Right lung (tissue), 5 donors: ENCODE results near the gene FRMD1. TPM values are rescaled to one million over a fixed set of nuclear protein-coding genes. Genes with fewer than 3 reads are reported as not detected.
"Not testable (repeated sequence)": the region's sequence is repeated elsewhere in the genome, so short reads cannot be mapped to it uniquely, and the experiment has no call there.

Source experiments
- DNase-seq, 2 donors: peaks; one replicate each; pipeline ENCODE4 v3.0.0-alpha.2; 2013
- polyA plus RNA-seq, 5 donors: library from polyadenylated mRNA; unstranded; fragments of 120-200 nt; gene quantifications; one replicate each; pipeline versions ENCODE4 v1.2.1 to v1.2.3, GENCODE V29; 2013; ENCODE audit warnings: inconsistent platforms in 1 of 5, low replicate concordance in 1 of 5; ENCODE audit not compliant: insufficient read length in 5 of 5, insufficient read depth in 1 of 5

FRMD1 gene
- polyA plus RNA-seq, 5 donors: 2.3 to 7.2 (median 5.3) TPM

GRCh38 chr6:168080393-168081077 lies 1.5 kb upstream of the FRMD1 start:
- DNase-seq: no peak

GRCh38 chr6:168078175-168078942 lies 653 bp downstream of the FRMD1 start:
- DNase-seq: no peak

GRCh38 chr6:168077401-168077800 lies 1.6 kb downstream of the FRMD1 start:
- DNase-seq: not testable (repeated sequence)

GRCh38 chr6:168075787-168076202 lies 3.2 kb downstream of the FRMD1 start:
- no peak for DNase-seq

GRCh38 chr6:168075216-168075615 lies 3.8 kb downstream of the FRMD1 start:
- DNase-seq: no peak

- DNase-seq: no peak
Observed at GRCh38 chr6:168073937-168074730, 4.9 kb downstream of the FRMD1 start.

- no peak for DNase-seq
Observed at GRCh38 chr6:168072730-168073129, 6.3 kb downstream of the FRMD1 start.

- no peak for DNase-seq
Observed at GRCh38 chr6:168072261-168072660, 6.8 kb downstream of the FRMD1 start.

- DNase-seq: no peak
Observed at GRCh38 chr6:168071620-168072019, 7.4 kb downstream of the FRMD1 start.

- DNase-seq: no peak
Observed at GRCh38 chr6:168070804-168071203, 8.2 kb downstream of the FRMD1 start.

- DNase-seq: no peak
Observed at GRCh38 chr6:168067081-168067759, 11.8 kb downstream of the FRMD1 start.

- no peak for DNase-seq
Observed at GRCh38 chr6:168064226-168064807, 14.7 kb downstream of the FRMD1 start.

GRCh38 chr6:168063431-168063830 lies 15.6 kb downstream of the FRMD1 start:
- no peak for DNase-seq

GRCh38 chr6:168062346-168063289 lies 16.4 kb downstream of the FRMD1 start:
- no peak for DNase-seq

GRCh38 chr6:168061269-168062210 lies 17.5 kb downstream of the FRMD1 start:
- no peak for DNase-seq

- DNase-seq: peak; percentile 59 to 69
Observed at GRCh38 chr6:168060521-168060931, 18.5 kb downstream of the FRMD1 start.

- DNase-seq: no peak
Observed at GRCh38 chr6:168058691-168059551, 20.1 kb downstream of the FRMD1 start.

- DNase-seq: no peak
Observed at GRCh38 chr6:168057836-168058235, 21.2 kb downstream of the FRMD1 start.
